T-helper 2 cell treated with Interferon-gamma antibody and Interleukin-4, amounts not matched to agents 100 ng/mL and 5 ng/mL, for 36 hours (primary cell): ENCODE data around the gene FOXN4. TPM values are rescaled to one million over a fixed set of nuclear protein-coding genes. Genes with fewer than 3 reads are reported as not detected.

ENCODE experiments used
- total RNA-seq: library from RNA; stranded (reverse); gene quantifications from 2 replicates; pipeline ENCODE4 v1.2.3, GENCODE V29; 2022

The FOXN4 gene
- total RNA-seq, 1 donor from 2014 or later: not detected

Other genes starting within 250 kb of the FOXN4 start
- gene ALKBH2, start 215.8 kb downstream of the FOXN4 start, total RNA-seq: 18.6 and 19.3 TPM in 2 replicates
- gene UNG, start 211.7 kb downstream of the FOXN4 start, total RNA-seq: 75.6 and 79.9 TPM in 2 replicates
- 15.0 and 16.0 TPM in 2 replicates for gene ACACB, start 192.7 kb downstream of the FOXN4 start, total RNA-seq
- not detected in 2 replicates for gene MYO1H, start 38.6 kb upstream of the FOXN4 start, total RNA-seq
- 32.3 and 36.5 TPM in 2 replicates for gene KCTD10, start 168.0 kb upstream of the FOXN4 start, total RNA-seq
- 30.2 and 34.6 TPM in 2 replicates for gene UBE3B, start 168.3 kb upstream of the FOXN4 start, total RNA-seq